ENCODE data around the gene CNNM1.

DNA sequence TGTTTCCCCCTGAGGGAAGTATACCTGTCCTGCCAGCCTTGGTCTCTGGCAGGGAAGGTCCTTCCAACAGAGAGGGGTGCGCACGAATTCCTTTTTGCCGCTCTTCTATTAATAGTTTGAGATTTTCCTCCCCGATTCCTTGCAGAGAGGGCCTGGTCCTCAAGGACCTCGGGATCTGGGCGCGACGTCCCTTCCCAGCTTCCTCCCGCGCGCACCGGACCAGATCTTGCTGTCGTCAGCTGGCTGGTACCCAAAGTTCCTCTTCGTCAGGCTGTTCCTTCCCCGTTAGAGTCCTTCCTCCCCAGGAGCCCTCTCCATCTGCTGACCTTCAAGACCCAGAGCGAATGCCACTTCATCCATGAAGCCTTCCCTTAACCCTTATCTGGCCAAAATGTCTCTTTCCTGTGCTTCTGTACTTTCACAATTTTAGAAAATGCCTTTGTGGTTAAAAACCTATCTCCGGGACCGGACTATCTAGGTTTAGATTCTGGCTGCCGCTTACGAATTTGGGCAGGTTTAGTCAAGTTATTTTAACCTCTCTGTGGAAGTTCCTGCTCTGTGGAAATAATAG, 102.1 kb downstream of the CNNM1 start:
- TF ChIP-seq EZH2 (IDR thresholded peaks at IDR 0.05; ENCODE audit: borderline replicate concordance, insufficient read depth, low read depth, low read length, poor library complexity, severe bottlenecking) = no peak
- TF ChIP-seq, protein P1, sequence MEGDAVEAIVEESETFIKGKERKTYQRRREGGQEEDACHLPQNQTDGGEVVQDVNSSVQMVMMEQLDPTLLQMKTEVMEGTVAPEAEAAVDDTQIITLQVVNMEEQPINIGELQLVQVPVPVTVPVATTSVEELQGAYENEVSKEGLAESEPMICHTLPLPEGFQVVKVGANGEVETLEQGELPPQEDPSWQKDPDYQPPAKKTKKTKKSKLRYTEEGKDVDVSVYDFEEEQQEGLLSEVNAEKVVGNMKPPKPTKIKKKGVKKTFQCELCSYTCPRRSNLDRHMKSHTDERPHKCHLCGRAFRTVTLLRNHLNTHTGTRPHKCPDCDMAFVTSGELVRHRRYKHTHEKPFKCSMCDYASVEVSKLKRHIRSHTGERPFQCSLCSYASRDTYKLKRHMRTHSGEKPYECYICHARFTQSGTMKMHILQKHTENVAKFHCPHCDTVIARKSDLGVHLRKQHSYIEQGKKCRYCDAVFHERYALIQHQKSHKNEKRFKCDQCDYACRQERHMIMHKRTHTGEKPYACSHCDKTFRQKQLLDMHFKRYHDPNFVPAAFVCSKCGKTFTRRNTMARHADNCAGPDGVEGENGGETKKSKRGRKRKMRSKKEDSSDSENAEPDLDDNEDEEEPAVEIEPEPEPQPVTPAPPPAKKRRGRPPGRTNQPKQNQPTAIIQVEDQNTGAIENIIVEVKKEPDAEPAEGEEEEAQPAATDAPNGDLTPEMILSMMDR (IDR thresholded peaks at IDR 0.05) = no peak

Measured in B cell (primary cell).